Progenitor cell of endocrine pancreas (in vitro differentiated cells): ENCODE data around the gene KNSTRN. TPM values are rescaled to one million over a fixed set of nuclear protein-coding genes. Genes with fewer than 3 reads are reported as not detected.
A peak's percentile ranks its signal among the peaks of the same experiment; 100 is the strongest.

Source experiments
- DNase-seq: peaks from one replicate; pipeline ENCODE4 v3.0.0; 2021; ENCODE audit warnings: low spot score; ENCODE audit not compliant: unreplicated experiment
- H3K27ac Mint-ChIP-seq: 2 replicates; pipeline ENCODE4 v1.8.0; 2021; ENCODE audit warnings: mild to moderate bottlenecking, moderate library complexity, mixed read lengths
- H3K27me3 Mint-ChIP-seq: 2 replicates; pipeline ENCODE4 v1.8.0; 2021; ENCODE audit warnings: mixed read lengths
- H3K36me3 Mint-ChIP-seq: 2 replicates; pipeline ENCODE4 v1.8.0; 2022; ENCODE audit warnings: mixed read lengths; ENCODE audit not compliant: insufficient read depth
- H3K4me1 Mint-ChIP-seq: 2 replicates; pipeline ENCODE4 v1.8.0; 2021; ENCODE audit warnings: low read depth, mixed read lengths
- H3K4me3 Mint-ChIP-seq: 2 replicates; pipeline ENCODE4 v1.8.0; 2021; ENCODE audit warnings: low read depth, mild to moderate bottlenecking, moderate library complexity, mixed read lengths
- H3K9me3 Mint-ChIP-seq: 2 replicates; pipeline ENCODE4 v1.8.0; 2021; ENCODE audit warnings: low read depth, mixed read lengths
- total RNA-seq: library from RNA; stranded (reverse); gene quantifications from 2 replicates; pipeline ENCODE4 v1.2.1, GENCODE V29; 2021
- TF ChIP-seq, protein P1 (sequence below): fragments of 200-600 bp; sonication (generic); IDR thresholded peaks from one replicate; pipeline ENCODE4 v1.5.0; 2021; ENCODE audit warnings: antibody characterized with exemption, mild to moderate bottlenecking; ENCODE audit not compliant: unreplicated experiment

KNSTRN gene
- total RNA-seq, 1 donor from 2014 or later = 44.8 TPM

DNA sequence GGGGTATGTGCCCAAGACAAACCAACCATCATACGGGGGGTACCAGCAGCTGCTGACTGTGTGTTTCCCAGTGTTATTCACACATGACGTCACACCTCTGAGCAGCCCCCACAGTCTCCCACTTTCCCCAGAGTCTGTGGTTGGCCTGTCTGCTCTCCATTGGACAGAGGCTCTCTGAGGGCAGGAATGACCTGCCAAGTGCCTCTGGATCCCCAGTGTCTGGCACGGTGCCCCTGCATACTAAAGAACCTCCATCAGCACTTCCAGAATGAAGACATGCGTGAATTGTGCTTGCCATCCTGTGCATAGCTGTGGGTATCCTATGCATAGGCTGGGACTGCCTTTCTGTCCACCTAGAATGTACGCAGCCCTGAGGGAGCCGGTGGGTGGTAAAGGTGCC, 38.3 kb upstream of the KNSTRN start:
- H3K36me3 Mint-ChIP-seq = no peaks in the 10 kb centered on the region
- TF ChIP-seq, protein P1, sequence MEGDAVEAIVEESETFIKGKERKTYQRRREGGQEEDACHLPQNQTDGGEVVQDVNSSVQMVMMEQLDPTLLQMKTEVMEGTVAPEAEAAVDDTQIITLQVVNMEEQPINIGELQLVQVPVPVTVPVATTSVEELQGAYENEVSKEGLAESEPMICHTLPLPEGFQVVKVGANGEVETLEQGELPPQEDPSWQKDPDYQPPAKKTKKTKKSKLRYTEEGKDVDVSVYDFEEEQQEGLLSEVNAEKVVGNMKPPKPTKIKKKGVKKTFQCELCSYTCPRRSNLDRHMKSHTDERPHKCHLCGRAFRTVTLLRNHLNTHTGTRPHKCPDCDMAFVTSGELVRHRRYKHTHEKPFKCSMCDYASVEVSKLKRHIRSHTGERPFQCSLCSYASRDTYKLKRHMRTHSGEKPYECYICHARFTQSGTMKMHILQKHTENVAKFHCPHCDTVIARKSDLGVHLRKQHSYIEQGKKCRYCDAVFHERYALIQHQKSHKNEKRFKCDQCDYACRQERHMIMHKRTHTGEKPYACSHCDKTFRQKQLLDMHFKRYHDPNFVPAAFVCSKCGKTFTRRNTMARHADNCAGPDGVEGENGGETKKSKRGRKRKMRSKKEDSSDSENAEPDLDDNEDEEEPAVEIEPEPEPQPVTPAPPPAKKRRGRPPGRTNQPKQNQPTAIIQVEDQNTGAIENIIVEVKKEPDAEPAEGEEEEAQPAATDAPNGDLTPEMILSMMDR = no peak
- peaks cover 8% of the 10 kb centered on the region for H3K27me3 Mint-ChIP-seq
- no peak for DNase-seq
- H3K4me3 Mint-ChIP-seq = no peak overlapping the region
- no peaks in the 10 kb centered on the region for H3K9me3 Mint-ChIP-seq
- no peak overlapping the region for H3K27ac Mint-ChIP-seq
- H3K4me1 Mint-ChIP-seq = peaks cover 3% of the 10 kb centered on the region

- Mint-ChIP-seq H3K9me3 (no peaks in the 10 kb centered on the region), H3K27ac (no peak overlapping the region), H3K4me1 (peaks cover 3% of the 10 kb centered on the region), H3K27me3 (peaks cover 11% of the 10 kb centered on the region), H3K36me3 (no peaks in the 10 kb centered on the region), H3K4me3 (no peak overlapping the region)
- DNase-seq = no peak
- TF ChIP-seq, protein P1 = peak; percentile 69
Measured at GRCh38 chr15:40344631-40345120, 37.8 kb upstream of the KNSTRN start.

DNA sequence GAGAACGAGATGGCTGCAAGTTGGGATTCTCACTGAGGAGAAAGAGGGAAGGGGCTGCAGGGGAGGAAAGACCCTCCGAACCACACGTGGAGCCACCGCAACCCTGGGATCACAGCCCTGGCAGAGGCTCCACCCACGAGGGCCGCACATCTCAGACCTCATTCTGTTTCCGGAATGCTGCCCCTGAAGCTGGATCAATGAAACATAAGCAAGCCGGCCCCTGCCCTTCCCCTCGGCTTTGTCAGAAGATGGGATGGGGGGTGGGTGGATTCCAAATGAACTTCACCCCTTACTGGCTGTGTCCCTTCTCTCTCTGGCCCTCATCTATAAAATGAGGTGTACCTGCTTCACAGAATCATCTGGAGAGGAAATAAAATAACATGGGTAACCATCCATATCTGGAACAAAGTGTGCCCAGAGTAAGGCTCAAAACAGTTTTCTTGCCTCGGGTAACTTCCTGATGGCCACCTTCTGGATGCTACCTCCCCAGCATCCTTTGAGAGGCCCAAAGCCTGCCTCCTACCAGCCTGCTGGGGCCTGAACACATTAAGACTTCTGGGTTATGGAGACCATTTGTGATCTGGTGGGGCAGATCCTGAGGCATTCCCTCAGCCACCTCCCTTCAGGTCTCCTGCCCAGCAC, 37.2 kb upstream of the KNSTRN start:
- Mint-ChIP-seq H3K36me3 (no peaks in the 10 kb centered on the region), H3K9me3 (no peaks in the 10 kb centered on the region), H3K27me3 (peaks cover 11% of the 10 kb centered on the region), H3K4me3 (no peak overlapping the region), H3K27ac (no peak overlapping the region), H3K4me1 (peaks cover 3% of the 10 kb centered on the region)
- TF ChIP-seq, protein P1 = no peak
- DNase-seq = no peak

DNA sequence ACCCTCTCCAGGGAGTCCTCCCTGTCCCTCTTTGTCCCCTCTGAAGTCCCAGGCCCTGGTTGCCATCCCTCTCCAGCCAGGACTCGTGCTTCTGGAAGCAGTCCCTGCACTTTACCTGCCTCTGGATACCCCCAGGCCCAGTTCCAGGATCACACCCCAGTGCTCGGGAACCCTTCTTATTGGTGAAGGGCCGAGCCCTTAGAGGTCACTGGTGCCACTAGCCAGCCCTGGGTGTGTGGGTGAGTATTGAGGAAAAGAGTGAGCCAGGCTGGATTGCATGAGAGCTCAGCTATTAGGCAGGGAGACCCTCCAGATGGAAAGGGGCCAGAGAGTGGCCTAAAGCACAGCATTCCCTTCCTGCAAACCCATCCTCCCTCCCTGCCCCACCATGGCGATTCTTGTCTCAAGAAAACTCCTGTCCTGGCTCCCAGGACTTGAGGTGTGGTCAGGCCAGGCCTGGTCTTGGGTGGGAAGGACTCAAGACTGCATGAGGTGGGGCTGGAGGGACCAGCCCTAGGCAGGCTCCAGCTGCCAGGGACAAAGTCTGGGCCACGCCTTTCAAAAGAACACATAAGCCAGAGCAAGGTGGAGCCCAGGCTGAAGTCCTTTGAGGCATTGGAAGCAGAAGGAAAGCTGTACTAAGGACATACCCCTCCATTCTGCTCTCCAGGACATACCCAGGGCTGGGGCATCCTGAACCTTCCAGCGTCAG, 36.5 kb upstream of the KNSTRN start:
- peaks cover 11% of the 10 kb centered on the region for H3K27me3 Mint-ChIP-seq
- no peak overlapping the region for H3K4me3 Mint-ChIP-seq
- TF ChIP-seq, protein P1 = no peak
- peaks cover 5% of the 10 kb centered on the region for H3K4me1 Mint-ChIP-seq
- no peak overlapping the region for H3K27ac Mint-ChIP-seq
- H3K9me3 Mint-ChIP-seq = no peaks in the 10 kb centered on the region
- no peaks in the 10 kb centered on the region for H3K36me3 Mint-ChIP-seq
- DNase-seq = no peak

DNA sequence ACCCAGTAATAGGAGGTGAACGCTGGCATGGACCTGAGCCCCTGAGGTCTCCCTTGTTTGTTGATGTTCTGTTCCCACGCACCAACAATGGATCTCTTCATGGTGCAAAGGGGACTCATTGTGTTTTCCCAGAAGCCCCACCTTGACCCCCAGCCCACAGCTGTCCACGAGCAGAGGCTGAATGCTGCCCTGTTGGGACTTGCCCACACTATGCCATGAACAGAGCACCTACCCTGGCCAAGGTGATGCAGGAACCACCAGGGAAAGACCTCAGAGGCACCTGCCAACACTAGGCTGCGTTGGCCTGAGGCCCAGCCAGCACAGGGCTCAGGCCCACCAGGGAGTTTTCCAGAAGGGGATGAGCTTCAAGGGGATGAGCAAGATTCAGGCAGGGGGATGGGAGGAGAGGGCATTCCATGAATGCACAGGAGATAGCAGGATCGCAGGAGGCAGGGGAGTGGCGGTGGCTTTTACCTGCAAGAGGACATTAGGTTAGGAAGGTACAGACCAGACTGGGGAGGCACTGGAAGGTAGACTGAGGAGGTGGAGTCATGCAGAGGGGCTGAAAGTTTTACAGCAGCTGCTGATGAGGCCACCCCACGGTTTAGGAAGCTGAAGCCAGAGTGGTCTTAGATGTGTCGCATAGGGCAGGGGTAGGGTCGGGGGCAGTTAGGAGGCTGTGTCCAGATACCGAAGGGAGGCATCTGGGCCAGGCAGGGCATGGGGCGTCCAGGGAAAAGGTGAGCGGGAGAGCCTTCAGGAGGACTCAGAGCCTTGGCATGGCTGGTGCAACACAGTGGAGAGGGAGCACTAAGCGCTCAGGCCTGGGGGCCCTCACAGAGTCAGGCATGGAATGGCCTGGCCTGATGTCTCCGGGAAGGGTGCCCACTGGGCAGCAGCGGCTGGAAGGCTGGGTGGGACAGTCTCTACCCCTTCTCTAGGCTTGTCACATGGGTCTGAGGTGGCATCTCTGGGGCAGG, 35.7 kb upstream of the KNSTRN start:
- H3K4me3 Mint-ChIP-seq = no peak overlapping the region
- peaks cover 6% of the 10 kb centered on the region for H3K4me1 Mint-ChIP-seq
- H3K36me3 Mint-ChIP-seq = no peaks in the 10 kb centered on the region
- TF ChIP-seq, protein P1 = no peak
- H3K27me3 Mint-ChIP-seq = peaks cover 12% of the 10 kb centered on the region
- H3K9me3 Mint-ChIP-seq = no peaks in the 10 kb centered on the region
- H3K27ac Mint-ChIP-seq = no peak overlapping the region
- DNase-seq = no peak
